NCI-H510A treated with DMSO at 0.1 percent for 48 hours (cell line): Measurements from ENCODE around the gene HTRA3.

Source experiments
- DNase-seq: peaks from one replicate; lab custom pipeline; 2025; lab: John Stamatoyannopoulos, UW

The HTRA3 gene

GRCh38 chr4:8269535-8270417 lies at the start of gene HTRA3:
Gene HTRA3, plus strand, starts transcription at chr4:8269754. Its CDS starts 215 bp downstream, at chr4:8269969.
- DNase-seq: no peak

- no peak for DNase-seq
These were observed 48.7 kb upstream of the HTRA3 start for GRCh38 chr4:8220661-8221450.

- DNase-seq: no peak
These were observed 48.1 kb upstream of the HTRA3 start for GRCh38 chr4:8221476-8221875.

- DNase-seq: no peak
These were observed 47.6 kb upstream of the HTRA3 start for GRCh38 chr4:8221985-8222384.

- no peak for DNase-seq
These were observed 46.8 kb upstream of the HTRA3 start for GRCh38 chr4:8222609-8223388.

- DNase-seq: no peak
These were observed 45.1 kb upstream of the HTRA3 start for GRCh38 chr4:8224267-8224974.

- no peak for DNase-seq
These were observed 44.5 kb upstream of the HTRA3 start for GRCh38 chr4:8224975-8225625.

GRCh38 chr4:8225706-8226443 lies 43.7 kb upstream of the HTRA3 start:
- DNase-seq: peak; percentile 41

- DNase-seq: no peak
These were observed 42.3 kb upstream of the HTRA3 start for GRCh38 chr4:8227201-8227770.

- DNase-seq: no peak
These were observed 41.7 kb upstream of the HTRA3 start for GRCh38 chr4:8227771-8228318.

- no peak for DNase-seq
These were observed 41.0 kb upstream of the HTRA3 start for GRCh38 chr4:8228319-8229250.

GRCh38 chr4:8229331-8229975 lies 40.1 kb upstream of the HTRA3 start:
- no peak for DNase-seq

GRCh38 chr4:8230033-8230432 lies 39.5 kb upstream of the HTRA3 start:
- no peak for DNase-seq

- DNase-seq: no peak
These were observed 38.7 kb upstream of the HTRA3 start for GRCh38 chr4:8230891-8231290.

GRCh38 chr4:8231551-8232049 lies 38.0 kb upstream of the HTRA3 start:
- DNase-seq: no peak

GRCh38 chr4:8232748-8233147 lies 36.8 kb upstream of the HTRA3 start:
- no peak for DNase-seq

GRCh38 chr4:8233672-8234484 lies 35.7 kb upstream of the HTRA3 start:
- DNase-seq: no peak
